Gastrocnemius medialis (tissue), 4 donors: ENCODE measurements around the gene TPT1.

Experiments
- CTCF ChIP-seq, 5 experiments: fragments of 450-650 bp in 3 of 5; fragments of 200-600 bp in 2 of 5; sonication (generic) in 2 of 5; IDR thresholded peaks in 4 of 5; conservative IDR thresholded peaks in 1 of 5; 1 replicate in 4 of 5; 2 replicates in 1 of 5; pipeline ENCODE4 v1.5.1; 2016 to 2019; ENCODE audit warnings: antibody characterized with exemption in 5 of 5, mild to moderate bottlenecking in 3 of 5, moderate library complexity in 3 of 5
- POLR2A ChIP-seq, 2 donors: fragments of 450-650 bp; IDR thresholded peaks; one replicate each; pipeline ENCODE4 v1.6.1; 2017; ENCODE audit warnings: antibody characterized with exemption in 2 of 2, mild to moderate bottlenecking in 2 of 2, moderate library complexity in 2 of 2

GRCh38 chr13:45331123-45331619 lies 9.8 kb downstream of the TPT1 start:
- TF ChIP-seq CTCF (IDR thresholded peaks at IDR 0.05 in 4 of 5, conservative IDR thresholded peaks at IDR 0.05 in 1 of 5) (no peak), POLR2A (IDR thresholded peaks at IDR 0.05) (no peak)
